ENCODE measurements around the gene FBXL19.
"Not testable (repeated sequence)": the region's sequence is repeated elsewhere in the genome, so short reads cannot be mapped to it uniquely, and the experiment has no call there.

Gene FBXL19

DNA sequence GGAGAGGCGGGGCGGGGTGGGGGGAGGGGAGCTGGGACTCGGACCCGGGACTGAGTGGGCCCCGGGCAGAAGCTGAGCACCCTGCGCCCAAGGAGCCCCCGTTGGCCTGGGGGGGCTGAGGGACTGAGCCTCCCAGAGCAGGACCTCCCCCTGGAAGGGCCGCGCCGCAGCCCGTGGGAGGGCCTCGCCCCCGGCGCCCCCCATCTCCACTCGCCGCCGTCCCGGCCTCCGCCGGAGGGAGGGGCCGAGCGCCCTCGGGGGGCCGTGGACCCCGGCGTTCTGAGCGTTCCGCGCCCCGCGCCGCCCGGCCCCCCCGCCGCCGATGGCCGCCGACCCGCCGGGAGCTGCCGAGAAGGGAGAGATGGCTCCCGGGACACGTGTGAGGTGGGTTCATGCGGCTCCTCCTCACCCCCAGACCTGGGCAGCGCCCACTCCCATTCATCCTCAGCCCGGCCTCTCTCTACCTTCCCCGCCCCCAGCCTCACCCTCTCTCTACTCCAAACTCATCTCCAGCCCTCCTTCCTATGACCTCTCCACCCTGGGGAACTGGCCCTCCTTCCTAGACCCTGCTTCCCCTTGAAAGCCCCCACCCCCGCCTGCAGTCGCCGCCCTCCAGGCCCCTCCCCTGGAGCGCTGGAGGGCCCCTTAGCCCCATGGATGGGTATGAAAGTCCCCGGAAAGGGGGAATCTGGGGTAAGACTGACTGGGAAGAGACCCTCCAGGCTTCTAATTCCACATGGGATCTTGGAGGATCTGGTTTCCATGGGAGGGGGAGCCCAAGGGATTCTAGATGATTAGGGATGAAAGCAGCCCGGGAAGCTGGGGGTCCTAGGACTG, 922 bp downstream of the FBXL19 start:
- DNase-seq: no peak

GRCh38 chr16:30924913-30925631, 1.7 kb downstream of the FBXL19 start:
- DNase-seq: no peak

GRCh38 chr16:30925632-30925987, 2.2 kb downstream of the FBXL19 start:
- no peak for DNase-seq

DNA sequence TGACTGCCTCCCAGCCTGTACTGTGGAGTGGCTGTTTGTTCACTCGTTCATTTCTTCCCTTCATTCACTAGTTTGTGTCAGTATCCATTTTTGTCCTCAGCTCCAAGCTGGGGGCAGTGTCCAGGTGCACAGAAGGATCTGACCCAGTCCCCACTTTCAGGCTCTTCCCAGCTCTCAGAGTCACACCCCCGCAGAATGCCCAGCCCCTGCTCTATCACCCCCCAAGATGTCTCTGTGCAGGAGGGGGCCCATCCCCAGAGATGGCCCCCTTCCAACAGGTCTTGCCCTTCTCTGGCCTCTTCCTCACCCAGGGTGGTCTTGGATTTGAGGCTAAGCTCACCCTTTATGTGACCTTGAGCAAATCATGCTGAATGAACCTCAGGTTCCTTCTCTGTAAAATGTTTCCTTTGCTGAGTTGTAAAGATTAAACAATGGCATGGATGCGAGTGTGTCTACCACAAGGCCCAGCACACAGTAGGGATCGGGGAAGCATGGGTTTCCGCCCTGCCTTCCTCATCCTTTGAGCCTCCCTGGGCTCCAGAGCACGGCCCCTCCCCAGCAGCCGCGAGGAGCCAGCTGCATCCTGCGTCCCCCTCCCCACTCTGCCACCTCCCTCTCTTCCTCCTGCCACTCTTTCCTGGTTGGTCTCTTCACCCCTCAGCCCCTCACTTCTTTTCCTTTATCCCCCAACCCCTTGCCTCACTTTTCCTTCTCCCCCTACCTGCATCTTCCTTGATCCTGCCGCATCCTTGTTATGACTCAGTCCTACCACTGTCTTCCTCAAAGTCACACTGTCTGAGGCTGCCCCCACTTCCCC, 2.8 kb downstream of the FBXL19 start:
- DNase-seq: no peak

DNA sequence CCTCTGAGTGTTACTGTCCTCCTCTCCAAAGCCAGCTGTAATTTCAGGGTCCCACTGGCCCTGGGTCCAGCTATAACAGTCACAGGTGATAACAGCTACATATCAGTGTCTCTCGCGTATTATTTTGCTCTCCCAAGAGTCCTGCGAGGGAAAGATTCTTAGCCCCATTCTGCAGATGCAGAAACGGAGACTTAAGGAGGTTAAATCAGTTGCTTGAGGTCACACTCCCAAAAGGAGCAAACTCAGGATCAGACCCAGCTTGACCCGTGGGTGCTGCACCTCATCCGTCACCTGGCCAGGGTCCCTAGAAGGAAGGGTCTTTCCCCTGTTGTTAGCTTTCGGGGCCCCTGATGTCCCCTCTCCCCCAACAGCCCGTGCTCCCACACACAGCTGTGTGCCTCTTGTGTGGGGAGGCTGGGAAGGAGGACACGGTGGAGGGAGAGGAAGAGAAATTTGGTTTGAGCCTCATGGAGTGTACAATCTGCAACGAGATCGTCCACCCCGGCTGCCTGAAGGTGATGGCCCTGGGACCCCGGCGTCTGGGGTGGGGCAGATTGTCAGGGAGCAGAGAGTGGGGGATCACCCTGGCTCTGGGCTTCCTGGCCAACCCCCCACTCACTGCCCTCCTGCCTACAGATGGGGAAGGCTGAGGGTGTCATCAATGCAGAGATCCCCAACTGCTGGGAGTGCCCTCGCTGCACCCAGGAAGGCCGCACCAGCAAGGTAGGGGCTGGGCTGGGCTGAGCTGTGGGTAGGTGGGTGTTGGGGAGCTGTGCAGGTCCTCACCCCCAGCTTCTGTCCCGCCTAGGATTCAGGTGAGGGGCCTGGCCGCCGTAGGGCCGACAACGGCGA, 3.8 kb downstream of the FBXL19 start:
- DNase-seq: no peak

- peak; percentile 73 for DNase-seq
These were observed 4.5 kb downstream of the FBXL19 start for GRCh38 chr16:30927789-30928378.

GRCh38 chr16:30928390-30928789, 5.0 kb downstream of the FBXL19 start:
- no peak for DNase-seq

DNA sequence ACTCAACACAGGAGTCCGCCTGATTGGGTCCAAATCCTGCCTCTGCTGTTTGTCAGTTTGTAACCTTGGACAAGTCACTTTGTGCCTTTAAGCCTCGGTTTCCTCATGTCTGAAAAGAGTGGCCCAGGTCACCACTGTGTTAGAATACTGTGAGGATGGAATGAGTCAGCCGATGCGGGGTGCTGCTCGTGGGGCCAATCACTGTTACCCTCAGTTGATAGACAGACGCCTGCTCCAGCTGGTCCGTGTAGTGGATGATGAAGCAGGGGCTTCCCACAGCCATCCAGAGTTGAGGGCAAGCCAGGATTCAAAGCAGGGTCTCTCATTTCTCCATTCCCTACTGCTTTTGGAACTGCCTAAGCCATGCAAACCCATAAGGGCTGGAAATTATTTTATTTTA, 5.8 kb downstream of the FBXL19 start:
- no peak for DNase-seq

- DNase-seq: no peak
These were observed 6.8 kb downstream of the FBXL19 start for GRCh38 chr16:30930160-30930571.

GRCh38 chr16:30931068-30931650, 7.8 kb downstream of the FBXL19 start:
- no peak for DNase-seq

DNA sequence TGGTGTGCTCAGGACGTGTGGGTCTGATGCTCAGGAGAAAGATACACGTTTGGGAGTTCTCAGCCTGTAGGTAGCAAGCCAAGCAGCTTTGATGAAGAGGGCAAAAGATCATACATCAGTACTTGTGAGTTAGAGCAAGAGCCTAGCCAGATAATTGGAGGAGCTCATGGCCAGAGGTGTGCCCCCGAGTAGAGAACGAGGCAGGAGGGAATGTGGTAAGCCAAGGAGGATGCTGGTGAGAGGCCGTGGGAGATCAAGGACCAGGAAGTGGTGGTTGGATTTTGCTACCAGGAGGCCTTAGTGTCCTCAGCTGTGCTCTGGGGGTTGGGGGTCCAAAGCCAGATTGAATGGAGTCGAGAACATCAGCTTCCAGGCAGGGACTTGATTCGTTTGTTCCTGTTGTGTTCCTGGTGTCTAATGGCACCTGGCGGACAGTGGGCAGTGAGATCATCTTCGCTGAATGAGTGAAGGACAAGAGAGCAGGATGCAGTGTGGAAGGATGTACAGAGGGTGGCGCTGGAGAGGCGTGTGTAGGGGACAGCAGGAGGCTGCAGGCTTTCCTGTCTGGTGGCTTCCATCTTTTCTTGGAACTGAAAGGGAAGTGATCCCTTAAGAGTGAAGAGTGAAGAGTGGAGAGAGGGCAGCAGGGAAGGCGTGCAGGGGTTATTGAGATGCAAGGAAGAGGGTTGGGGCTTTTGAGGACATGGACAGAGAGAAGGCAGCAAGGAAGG, 11.6 kb downstream of the FBXL19 start:
- DNase-seq: no peak

DNA sequence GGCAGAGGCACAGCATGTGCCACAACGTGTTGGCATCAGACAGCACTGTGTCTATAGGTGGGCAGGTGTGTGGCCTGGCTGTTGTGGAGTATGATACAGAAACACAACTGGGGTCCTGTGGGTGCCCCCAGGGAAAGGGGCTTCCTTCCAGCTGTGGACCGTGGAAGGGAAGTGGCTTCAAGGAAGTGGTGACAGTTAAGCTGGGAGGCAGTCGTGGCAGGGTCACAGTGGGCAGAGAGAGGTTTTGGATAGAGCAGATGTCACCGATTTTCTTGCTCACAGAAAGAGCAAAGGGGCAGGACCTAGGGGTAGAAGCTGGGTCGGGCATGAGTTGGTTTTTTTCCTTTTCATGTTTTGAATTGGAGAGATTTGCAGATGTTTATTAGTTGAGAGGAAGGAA, 14.3 kb downstream of the FBXL19 start:
- no peak for DNase-seq

- not testable (repeated sequence) for DNase-seq
These were observed 16.2 kb downstream of the FBXL19 start for GRCh38 chr16:30939571-30939970.

- DNase-seq: no peak
These were observed 18.4 kb downstream of the FBXL19 start for GRCh38 chr16:30941600-30942425.

DNA sequence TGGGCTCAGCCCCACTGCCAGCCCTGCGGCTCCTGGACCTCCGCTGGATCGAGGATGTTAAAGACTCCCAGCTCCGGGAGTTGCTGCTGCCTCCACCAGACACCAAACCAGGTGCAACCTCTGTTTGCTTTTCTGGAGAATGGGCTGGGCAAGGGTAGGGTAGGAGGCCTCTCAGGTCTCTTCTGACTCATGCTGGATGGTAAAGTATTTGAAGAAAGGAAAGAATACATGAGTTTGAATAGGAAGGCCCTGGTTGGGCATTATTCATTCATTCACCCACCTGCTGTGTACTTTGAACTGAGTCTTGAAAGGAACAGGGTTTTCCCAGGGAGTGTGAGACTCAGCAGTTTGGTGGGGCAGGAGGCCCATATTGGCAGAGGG, 19.0 kb downstream of the FBXL19 start:
- no peak for DNase-seq

GRCh38 chr16:30944352-30944751, 21.0 kb downstream of the FBXL19 start:
- no peak for DNase-seq

- DNase-seq: no peak
These were observed 23.5 kb downstream of the FBXL19 start for GRCh38 chr16:30946671-30947540.

- no peak for DNase-seq
These were observed 24.1 kb downstream of the FBXL19 start for GRCh38 chr16:30947541-30947858.
